Left ventricle myocardium inferior (tissue), 1 donor: ENCODE data around the gene LY6G6F. TPM values are rescaled to one million over a fixed set of nuclear protein-coding genes. Genes with fewer than 3 reads are reported as not detected.

Experiments used
- DNase-seq: peaks from one replicate; pipeline ENCODE4 v3.0.0-alpha.2; 2020
- H3K27ac ChIP-seq: fragments of 200-600 bp; replicated peaks from 2 replicates; pipeline ENCODE4 v1.8.0; 2021
- H3K27me3 ChIP-seq: fragments of 200-600 bp; 2 replicates; pipeline ENCODE4 v1.8.0; 2021; ENCODE audit warnings: low read depth
- H3K36me3 ChIP-seq: fragments of 200-600 bp; 2 replicates; pipeline ENCODE4 v1.8.0; 2021
- H3K4me1 ChIP-seq: fragments of 200-600 bp; 2 replicates; pipeline ENCODE4 v1.8.0; 2021
- H3K4me3 ChIP-seq: fragments of 200-600 bp; 2 replicates; pipeline ENCODE4 v1.8.0; 2021; ENCODE audit warnings: mild to moderate bottlenecking, moderate library complexity
- H3K9me3 ChIP-seq: fragments of 200-600 bp; replicated peaks from 2 replicates; pipeline ENCODE4 v1.8.0; 2021
- CTCF ChIP-seq: fragments of 200-600 bp; IDR thresholded peaks from 2 replicates; pipeline ENCODE4 v1.8.0; 2021; ENCODE audit warnings: antibody characterized with exemption, mild to moderate bottlenecking, borderline replicate concordance
- intact Hi-C: fragments of 100-400 bp; cut with micrococcal nuclease; formaldehyde crosslinking; loops from one replicate; pipeline ENCODE4 v1.11.0; 2022
- total RNA-seq: library from RNA; stranded (reverse); fragmentation: NEBNext Ultra II Directional; extraction: Animal tissue kit (Norgen Biotek cat#: 25700); gene quantifications from one replicate; pipeline ENCODE4 v1.2.1, GENCODE V29; 2021
- donor health status: DM: no; HTN: yes; CAD: no; lungs with severe emphysema.

LY6G6F gene
- total RNA-seq, 1 donor from 2014 or later = not detected

GRCh38 chr6:31710523-31711219 lies 4.0 kb downstream of the LY6G6F start:
- no peak for TF ChIP-seq CTCF
- H3K4me1 ChIP-seq = no peaks in the 10 kb centered on the region
- intact Hi-C loops = no loop called here
- H3K4me3 ChIP-seq = no peak overlapping the region
- H3K27me3 ChIP-seq = peaks cover 9% of the 10 kb centered on the region
- H3K27ac ChIP-seq = no peak overlapping the region
- H3K9me3 ChIP-seq = no peaks in the 10 kb centered on the region
- no peaks in the 10 kb centered on the region for H3K36me3 ChIP-seq
- DNase-seq = no peak

GRCh38 chr6:31711233-31711632 lies 4.6 kb downstream of the LY6G6F start:
- DNase-seq = no peak
- H3K36me3 ChIP-seq = no peaks in the 10 kb centered on the region
- H3K27me3 ChIP-seq = peaks cover 9% of the 10 kb centered on the region
- intact Hi-C loops = no loop called here
- no peak for TF ChIP-seq CTCF
- H3K4me3 ChIP-seq = no peak overlapping the region
- no peaks in the 10 kb centered on the region for H3K4me1 ChIP-seq
- H3K9me3 ChIP-seq = no peaks in the 10 kb centered on the region
- H3K27ac ChIP-seq = no peak overlapping the region

- peaks cover 9% of the 10 kb centered on the region for H3K27me3 ChIP-seq
- no peak overlapping the region for H3K4me3 ChIP-seq
- intact Hi-C loops = no loop called here
- no peaks in the 10 kb centered on the region for H3K36me3 ChIP-seq
- no peaks in the 10 kb centered on the region for H3K4me1 ChIP-seq
- DNase-seq = no peak
- no peak overlapping the region for H3K27ac ChIP-seq
- peak; percentile 36 for TF ChIP-seq CTCF
- H3K9me3 ChIP-seq = no peaks in the 10 kb centered on the region
These were observed 5.6 kb downstream of the LY6G6F start for GRCh38 chr6:31712296-31712695.

GRCh38 chr6:31713465-31713864 lies 6.8 kb downstream of the LY6G6F start:
- Histone ChIP-seq H3K4me3 (no peak overlapping the region), H3K27ac (no peak overlapping the region), H3K9me3 (no peaks in the 10 kb centered on the region), H3K27me3 (peaks cover 9% of the 10 kb centered on the region), H3K36me3 (no peaks in the 10 kb centered on the region), H3K4me1 (no peaks in the 10 kb centered on the region)
- TF ChIP-seq CTCF = no peak
- DNase-seq = no peak
- intact Hi-C loops = no loop called here

GRCh38 chr6:31713991-31714684 lies 7.5 kb downstream of the LY6G6F start:
- no peak for TF ChIP-seq CTCF
- Histone ChIP-seq H3K27ac (no peak overlapping the region), H3K36me3 (no peaks in the 10 kb centered on the region), H3K4me1 (no peaks in the 10 kb centered on the region), H3K27me3 (peaks cover 9% of the 10 kb centered on the region), H3K4me3 (no peak overlapping the region), H3K9me3 (no peaks in the 10 kb centered on the region)
- intact Hi-C loops = no loop called here
- DNase-seq = no peak
